H1 (cell line): Measurements from ENCODE around the gene DRD2. TPM values are rescaled to one million over a fixed set of nuclear protein-coding genes. Genes with fewer than 3 reads are reported as not detected.

Experiments
- ASH2L ChIP-seq: fragments of 200-600, 300-600 bp; sonication (generic); IDR thresholded peaks from one replicate; pipeline ENCODE4 v1.7.1; 2017; ENCODE audit warnings: low read length
- BACH1 ChIP-seq: IDR thresholded peaks from 2 replicates; pipeline ENCODE4 v1.6.1; 2012; ENCODE audit warnings: low read length, improper control_type of control experiment
- CEBPB ChIP-seq: IDR thresholded peaks from 2 replicates; pipeline ENCODE4 v1.6.1; 2012; ENCODE audit warnings: low read depth, low read length
- CREB1 ChIP-seq: IDR thresholded peaks from 2 replicates; pipeline ENCODE4 v1.6.1; 2012; ENCODE audit warnings: inconsistent platforms
- EZH2 ChIP-seq: fragments of 200-600 bp; sonication (generic); IDR thresholded peaks from 2 replicates; pipeline ENCODE4 v1.7.1; 2012; ENCODE audit warnings: low read depth, mild to moderate bottlenecking, moderate library complexity, low read length, inconsistent platforms; ENCODE audit not compliant: severe bottlenecking
- HDAC6 ChIP-seq: IDR thresholded peaks from one replicate; pipeline ENCODE4 v1.7.1; 2012; ENCODE audit warnings: low read depth, mild to moderate bottlenecking, inconsistent platforms, low read length, moderate library complexity
- JUND ChIP-seq: IDR thresholded peaks from 2 replicates; pipeline ENCODE4 v1.6.1; 2011; ENCODE audit warnings: mild to moderate bottlenecking, improper control_type of control experiment, low read length
- KDM1A ChIP-seq: fragments of 200-600, 300-600 bp; sonication (generic); IDR thresholded peaks from 2 replicates; pipeline ENCODE4 v1.7.1; 2016; ENCODE audit warnings: mild to moderate bottlenecking, low read length, borderline replicate concordance
- NANOG ChIP-seq: IDR thresholded peaks from 2 replicates; pipeline ENCODE4 v1.6.1; 2011; ENCODE audit warnings: low read length, low read depth, mild to moderate bottlenecking, inconsistent platforms; ENCODE audit not compliant: insufficient read depth, poor library complexity, severe bottlenecking
- NRF1 ChIP-seq: IDR thresholded peaks from 2 replicates; pipeline ENCODE4 v1.6.1; 2011; ENCODE audit warnings: mild to moderate bottlenecking, low read depth, low read length, improper control_type of control experiment
- PHF8 ChIP-seq: fragments of 200-600 bp; sonication (generic); conservative IDR thresholded peaks from 2 replicates; pipeline ENCODE4 v1.7.1; 2012; ENCODE audit warnings: low read depth, mild to moderate bottlenecking, inconsistent platforms, low read length, moderate library complexity
- RBBP5 ChIP-seq: IDR thresholded peaks from 2 replicates; pipeline ENCODE4 v1.7.1; 2012; ENCODE audit warnings: low read depth, mild to moderate bottlenecking, inconsistent platforms, low read length, moderate library complexity, borderline replicate concordance
- RNF2 ChIP-seq: fragments of 200-900, 300-1000 bp; sonication (generic); IDR thresholded peaks from 2 replicates; pipeline ENCODE4 v1.7.1; 2016; ENCODE audit warnings: borderline replicate concordance, low read depth, mild to moderate bottlenecking, antibody characterized with exemption, low read length; ENCODE audit not compliant: poor library complexity, severe bottlenecking; ENCODE audit errors: missing control alignments
- RXRA ChIP-seq: IDR thresholded peaks from 2 replicates; pipeline ENCODE4 v1.6.1; 2011; ENCODE audit warnings: low read depth, mild to moderate bottlenecking, low read length, moderate library complexity; ENCODE audit not compliant: insufficient read depth
- SAP30 ChIP-seq: fragments of 300-600 bp; sonication (generic); IDR thresholded peaks from 2 replicates; pipeline ENCODE4 v1.7.1; 2012; ENCODE audit warnings: low read length, moderate library complexity, mild to moderate bottlenecking, inconsistent platforms; ENCODE audit not compliant: insufficient read depth, insufficient replicate concordance
- SIN3A ChIP-seq, 2 experiments: IDR thresholded peaks in 1 of 2; conservative IDR thresholded peaks in 1 of 2; 2 replicates each; pipeline ENCODE4 v1.6.1; 2011 to 2012; ENCODE audit warnings: low read length in 2 of 2, improper control_type of control experiment in 1 of 2, low read depth in 1 of 2, mild to moderate bottlenecking in 1 of 2
- SIX5 ChIP-seq: IDR thresholded peaks from 2 replicates; pipeline ENCODE4 v1.6.1; 2011; ENCODE audit warnings: mild to moderate bottlenecking, low read depth, low read length
- TAF7 ChIP-seq: optimal IDR thresholded peaks from 2 replicates; pipeline ENCODE3; 2011; ENCODE audit warnings: low read depth, mild to moderate bottlenecking, inconsistent platforms, low read length, moderate library complexity, borderline replicate concordance
- TBP ChIP-seq: IDR thresholded peaks from 2 replicates; pipeline ENCODE4 v1.6.1; 2011; ENCODE audit warnings: low read depth, low read length, improper control_type of control experiment
- polyA plus RNA-seq, 7 experiments: library from polyadenylated mRNA; depleted of rRNA in 3 of 7; stranded (reverse) in 5 of 7; unstranded in 2 of 7; fragments of >200 nt in 5 of 7; fragments of 200-250 nt in 2 of 7; gene quantifications; 1 replicate in 5 of 7; 2 replicates in 1 of 7; 4 replicates in 1 of 7; pipeline versions ENCODE4 v1.2.1 to v1.2.3, GENCODE V29; 2011 to 2013; ENCODE audit warnings: missing spikeins in 2 of 7, mixed read lengths in 2 of 7
- total RNA-seq: library from RNA; stranded (reverse); fragmentation: NEBNext Ultra II Directional; extraction: Animal tissue kit (Norgen Biotek cat#: 25700); gene quantifications from 2 replicates; pipeline ENCODE4 v1.2.1, GENCODE V29; 2021
- TF ChIP-seq, protein P1 (sequence below): IDR thresholded peaks from 2 replicates; pipeline ENCODE4 v1.6.1; 2012; ENCODE audit warnings: inconsistent platforms
- TF ChIP-seq, protein P2 (sequence below): IDR thresholded peaks from 2 replicates; pipeline ENCODE4 v1.6.1; 2011; ENCODE audit warnings: low read length, improper control_type of control experiment

Gene DRD2
- total and polyA plus RNA-seq, 2 of the 8 experiments (the other 6 are each of a cell fraction or from before 2014, with no cell fraction given): 0.26 to 0.41 TPM

DNA sequence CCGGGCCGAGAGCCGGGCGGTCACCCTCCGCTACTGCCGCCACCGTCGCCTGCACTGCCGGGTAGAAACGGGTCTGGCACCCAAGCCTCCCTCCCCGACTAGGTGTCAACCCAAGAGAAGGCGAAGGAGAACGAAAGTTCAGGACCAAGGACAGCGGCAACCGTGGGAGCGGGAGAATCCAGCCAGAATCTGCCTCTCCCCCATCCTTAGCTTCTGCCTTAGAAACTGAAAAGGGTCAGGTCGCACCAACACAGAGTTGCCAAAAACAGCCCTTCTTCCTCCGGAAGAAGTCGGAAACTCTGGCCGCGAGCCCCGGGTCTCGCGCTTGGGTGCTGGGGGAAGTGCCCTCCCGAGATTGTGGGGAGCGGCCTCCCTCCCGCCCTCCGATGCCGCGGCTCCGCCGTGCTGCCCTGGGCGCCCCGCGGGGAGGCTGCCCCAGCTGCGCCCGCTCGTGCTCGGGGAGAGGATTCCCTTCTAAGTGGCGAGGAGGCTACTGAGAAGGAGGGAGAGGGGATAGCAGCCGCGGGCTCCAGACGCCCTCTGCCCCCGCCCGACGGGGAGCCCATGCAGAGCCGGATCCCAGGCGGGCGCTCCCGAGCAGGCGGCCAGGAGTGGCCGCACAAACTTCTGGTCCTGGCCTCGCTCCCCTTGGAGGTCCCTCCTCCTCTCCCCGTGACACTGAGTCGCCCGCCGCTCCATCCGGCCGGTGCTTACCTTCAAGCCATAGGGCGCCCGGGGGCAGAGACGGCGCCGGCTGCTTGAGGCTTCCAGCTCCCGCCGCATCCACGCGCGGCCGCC, 637 bp downstream of the DRD2 start (continued):
- TF ChIP-seq SIN3A (conservative IDR thresholded peaks at IDR 0.05 in 1 of 2, IDR thresholded peaks at IDR 0.05 in 1 of 2; ENCODE audit: low read depth in 1 of 2, low read length in 2 of 2) (peak; percentile 97 to 99), NRF1 (no peak), RBBP5 (no peak), EZH2 (peak; percentile 2), SIX5 (no peak), TAF7 (no peak), CREB1 (peak; percentile 7; the same call in 1 of the 2 replicates), ASH2L (peak; percentile 38), BACH1 (no peak), NANOG (no peak), HDAC6 (no peak), KDM1A (no peak), RXRA (no peak), JUND (no peak), TBP (peak; percentile 75), RNF2 (no peak), SAP30 (peak; percentile 75), PHF8 (no peak), CEBPB (no peak)
- TF ChIP-seq, protein P1, sequence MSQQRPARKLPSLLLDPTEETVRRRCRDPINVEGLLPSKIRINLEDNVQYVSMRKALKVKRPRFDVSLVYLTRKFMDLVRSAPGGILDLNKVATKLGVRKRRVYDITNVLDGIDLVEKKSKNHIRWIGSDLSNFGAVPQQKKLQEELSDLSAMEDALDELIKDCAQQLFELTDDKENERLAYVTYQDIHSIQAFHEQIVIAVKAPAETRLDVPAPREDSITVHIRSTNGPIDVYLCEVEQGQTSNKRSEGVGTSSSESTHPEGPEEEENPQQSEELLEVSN: peak; percentile 66
- TF ChIP-seq, protein P2, sequence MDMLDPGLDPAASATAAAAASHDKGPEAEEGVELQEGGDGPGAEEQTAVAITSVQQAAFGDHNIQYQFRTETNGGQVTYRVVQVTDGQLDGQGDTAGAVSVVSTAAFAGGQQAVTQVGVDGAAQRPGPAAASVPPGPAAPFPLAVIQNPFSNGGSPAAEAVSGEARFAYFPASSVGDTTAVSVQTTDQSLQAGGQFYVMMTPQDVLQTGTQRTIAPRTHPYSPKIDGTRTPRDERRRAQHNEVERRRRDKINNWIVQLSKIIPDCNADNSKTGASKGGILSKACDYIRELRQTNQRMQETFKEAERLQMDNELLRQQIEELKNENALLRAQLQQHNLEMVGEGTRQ: no peak
